Esophagus squamous epithelium (tissue), 5 donors: ENCODE data around the gene FES. TPM values are rescaled to one million over a fixed set of nuclear protein-coding genes. Genes with fewer than 3 reads are reported as not detected.
"Not testable (repeated sequence)": the region's sequence is repeated elsewhere in the genome, so short reads cannot be mapped to it uniquely, and the experiment has no call there.

Experiments
- DNase-seq: peaks from one replicate; lab custom pipeline; 2025; lab: John Stamatoyannopoulos, UW
- H3K27ac ChIP-seq, 4 donors: fragments of 200-600 bp; sonication (generic); one replicate each; pipeline ENCODE4 v1.5.1; 2016 to 2019; ENCODE audit warnings: mild to moderate bottlenecking in 1 of 4
- H3K27me3 ChIP-seq, 4 donors: fragments of 200-600 bp; sonication (generic); 1 replicate in 3 of 4; 2 replicates in 1 of 4; pipeline versions ENCODE4 v1.5.1 to v1.6.0; 2017 to 2021; ENCODE audit warnings: antibody characterized with exemption in 1 of 4
- H3K36me3 ChIP-seq, 3 donors: fragments of 200-600 bp; sonication (generic); one replicate each; pipeline ENCODE4 v1.5.1; 2016 to 2019
- H3K4me1 ChIP-seq, 3 donors: fragments of 200-600 bp; sonication (generic); one replicate each; pipeline ENCODE4 v1.5.1; 2017 to 2019
- H3K4me3 ChIP-seq, 4 donors: fragments of 200-600 bp; sonication (generic); 1 replicate in 3 of 4; 2 replicates in 1 of 4; pipeline ENCODE4 v1.5.1; 2016 to 2019; ENCODE audit warnings: mild to moderate bottlenecking in 2 of 4, moderate library complexity in 1 of 4
- H3K9me3 ChIP-seq, 3 donors: fragments of 200-600 bp; sonication (generic); one replicate each; pipeline ENCODE4 v1.5.1; 2016 to 2019
- CTCF ChIP-seq, 6 experiments: fragments of 450-650 bp in 4 of 6; fragments of 200-600 bp in 2 of 6; sonication (generic) in 2 of 6; IDR thresholded peaks; one replicate each; pipeline ENCODE4 v1.5.1; 2016 to 2019; ENCODE audit warnings: antibody characterized with exemption in 6 of 6, mild to moderate bottlenecking in 4 of 6, moderate library complexity in 4 of 6
- POLR2A ChIP-seq, 4 donors: fragments of 450-650 bp; IDR thresholded peaks; one replicate each; pipeline ENCODE4 v1.6.1; 2017; ENCODE audit warnings: antibody characterized with exemption in 4 of 4, mild to moderate bottlenecking in 4 of 4, moderate library complexity in 3 of 4
- WGBS, 2 donors: methylation state at CpG; one replicate each; pipeline ENCODE4 v1.1.5; 2018; 5-methylcytosine and 5-hydroxymethylcytosine counted together
- intact Hi-C: fragments of 100-400 bp; cut with DNase I; formaldehyde crosslinking; loops from one replicate; pipeline ENCODE4 v1.15.0; 2022
- total RNA-seq, 4 donors: library from RNA; depleted of rRNA; stranded (reverse); fragments of >200 nt; gene quantifications; one replicate each; pipeline ENCODE4 v1.1.0, GENCODE V29; 2016
- donor health status: DM: yes; HTN: yes; CAD: no.

The FES gene
- total RNA-seq, 4 donors from 2014 or later, result 1.8 to 13.4 (median 9.7) TPM

DNA sequence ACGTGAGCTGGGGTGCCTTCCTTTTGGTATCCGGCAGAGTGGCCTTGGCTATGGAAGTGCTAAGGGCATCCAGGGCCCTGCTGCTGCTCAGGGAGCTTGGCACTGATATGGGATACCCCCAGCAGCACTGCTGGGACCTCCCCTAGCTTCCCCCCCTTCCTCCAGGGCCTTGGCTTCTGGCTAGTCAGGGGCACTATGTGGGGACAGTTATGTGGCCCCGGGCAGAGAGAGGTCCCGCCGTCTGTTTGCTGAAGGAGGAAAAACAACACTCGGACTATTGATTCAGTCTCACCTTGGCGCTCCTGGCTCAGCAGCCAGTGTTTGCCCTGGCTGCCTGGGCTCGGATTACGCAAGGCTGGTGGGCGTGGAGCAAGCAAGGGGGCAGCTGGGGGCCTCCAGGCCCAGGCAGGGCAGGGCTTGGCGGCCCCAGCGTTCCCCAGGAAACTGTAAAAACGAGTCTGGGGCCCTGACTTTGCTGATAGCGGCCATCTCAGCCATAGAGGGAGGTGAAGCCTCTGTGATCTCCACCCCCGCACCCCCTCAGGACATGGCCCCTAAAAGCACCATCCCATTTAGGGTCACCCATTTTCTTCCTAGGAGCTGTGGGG, 10.2 kb upstream of the FES start:
- intact Hi-C loops, result no loop called here
- 32% methylated on average over 14 of the region's 15 CpGs; no CpG with 5 or more reads in 1 of the 2 donors for WGBS, 2 donors
- H3K9me3 ChIP-seq, result no peaks in the 10 kb centered on the region
- H3K4me1 ChIP-seq, result peaks cover 38 to 45% (median 39%) of the 10 kb centered on the region in 3 donors
- TF ChIP-seq CTCF (IDR thresholded peaks at IDR 0.05) (no peak), POLR2A (IDR thresholded peaks at IDR 0.05) (no peak)
- H3K36me3 ChIP-seq, result peaks cover 28 to 42% (median 29%) of the 10 kb centered on the region in 3 donors
- H3K4me3 ChIP-seq, result peak overlapping the region in 1 of 4 donors; percentile 86
- no peak for DNase-seq
- H3K27me3 ChIP-seq, result no peaks in the 10 kb centered on the region
- H3K27ac ChIP-seq, result peak overlapping the region; percentile 17 to 97 (median 60)

GRCh38 chr15:90874986-90875385, 9.3 kb upstream of the FES start:
- DNase-seq, H3K9me3 ChIP-seq, H3K4me3 ChIP-seq, intact Hi-C loops, H3K27me3 ChIP-seq, H3K27ac ChIP-seq: not testable (repeated sequence)
- H3K4me1 ChIP-seq, result peaks cover 29 to 36% (median 30%) of the 10 kb centered on the region in 3 donors
- WGBS, 2 donors, result 81 to 90% methylated on average over 4 to 5 of the region's 9 CpGs
- peaks cover 35 to 51% (median 38%) of the 10 kb centered on the region in 3 donors for H3K36me3 ChIP-seq

DNA sequence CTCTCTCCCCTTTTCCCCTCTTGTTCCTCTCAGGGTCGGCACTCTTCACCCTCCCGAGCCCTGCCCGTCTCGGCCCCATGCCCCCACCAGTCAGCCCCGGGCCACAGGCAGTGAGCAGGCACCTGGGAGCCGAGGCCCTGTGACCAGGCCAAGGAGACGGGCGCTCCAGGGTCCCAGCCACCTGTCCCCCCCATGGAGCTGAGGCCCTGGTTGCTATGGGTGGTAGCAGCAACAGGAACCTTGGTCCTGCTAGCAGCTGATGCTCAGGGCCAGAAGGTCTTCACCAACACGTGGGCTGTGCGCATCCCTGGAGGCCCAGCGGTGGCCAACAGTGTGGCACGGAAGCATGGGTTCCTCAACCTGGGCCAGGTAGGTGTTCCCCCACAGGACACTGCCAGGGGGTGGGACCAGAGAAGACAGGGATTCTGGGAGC, 8.7 kb upstream of the FES start:
- intact Hi-C loops, result no loop called here
- no peak for TF ChIP-seq POLR2A (IDR thresholded peaks at IDR 0.05)
- TF ChIP-seq CTCF (IDR thresholded peaks at IDR 0.05), result no peak
- 90% methylated on average over 4 of the region's 12 CpGs; no CpG with 5 or more reads in 1 of the 2 donors for WGBS, 2 donors
- Histone ChIP-seq H3K36me3 (peaks cover 41 to 57% (median 44%) of the 10 kb centered on the region in 3 donors), H3K4me1 (peaks cover 23 to 31% (median 24%) of the 10 kb centered on the region in 3 donors), H3K9me3 (no peaks in the 10 kb centered on the region), H3K27ac (no peak overlapping the region), H3K27me3 (no peaks in the 10 kb centered on the region), H3K4me3 (no peak overlapping the region)
- no peak for DNase-seq

DNA sequence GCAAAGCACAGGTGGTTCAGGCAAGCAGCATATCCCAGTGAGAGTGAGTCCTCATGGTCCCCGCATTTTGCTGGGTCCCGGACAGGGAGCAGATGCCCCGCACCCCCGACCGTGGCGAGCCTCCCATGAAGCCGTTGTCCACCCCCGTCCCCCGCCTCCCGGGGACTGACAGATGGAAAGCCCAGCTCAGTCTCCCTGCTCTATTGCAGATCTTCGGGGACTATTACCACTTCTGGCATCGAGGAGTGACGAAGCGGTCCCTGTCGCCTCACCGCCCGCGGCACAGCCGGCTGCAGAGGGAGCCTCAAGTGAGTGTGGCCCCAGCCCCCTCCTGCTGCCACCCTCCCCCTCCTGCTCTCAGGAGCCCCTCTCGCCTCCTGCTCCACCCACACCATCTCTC, 8.3 kb upstream of the FES start:
- TF ChIP-seq POLR2A (IDR thresholded peaks at IDR 0.05), result no peak
- no peak for TF ChIP-seq CTCF (IDR thresholded peaks at IDR 0.05)
- Histone ChIP-seq H3K27ac (peak overlapping the region in 1 of 4 donors; percentile 3), H3K27me3 (no peaks in the 10 kb centered on the region), H3K9me3 (no peaks in the 10 kb centered on the region), H3K4me3 (no peak overlapping the region), H3K4me1 (peaks cover 20 to 26% (median 21%) of the 10 kb centered on the region in 3 donors), H3K36me3 (peaks cover 41 to 61% (median 44%) of the 10 kb centered on the region in 3 donors)
- no peak for DNase-seq
- WGBS, 2 donors, result 95% methylated on average over 12 of the region's 20 CpGs; no CpG with 5 or more reads in 1 of the 2 donors
- intact Hi-C loops, result no loop called here

DNA sequence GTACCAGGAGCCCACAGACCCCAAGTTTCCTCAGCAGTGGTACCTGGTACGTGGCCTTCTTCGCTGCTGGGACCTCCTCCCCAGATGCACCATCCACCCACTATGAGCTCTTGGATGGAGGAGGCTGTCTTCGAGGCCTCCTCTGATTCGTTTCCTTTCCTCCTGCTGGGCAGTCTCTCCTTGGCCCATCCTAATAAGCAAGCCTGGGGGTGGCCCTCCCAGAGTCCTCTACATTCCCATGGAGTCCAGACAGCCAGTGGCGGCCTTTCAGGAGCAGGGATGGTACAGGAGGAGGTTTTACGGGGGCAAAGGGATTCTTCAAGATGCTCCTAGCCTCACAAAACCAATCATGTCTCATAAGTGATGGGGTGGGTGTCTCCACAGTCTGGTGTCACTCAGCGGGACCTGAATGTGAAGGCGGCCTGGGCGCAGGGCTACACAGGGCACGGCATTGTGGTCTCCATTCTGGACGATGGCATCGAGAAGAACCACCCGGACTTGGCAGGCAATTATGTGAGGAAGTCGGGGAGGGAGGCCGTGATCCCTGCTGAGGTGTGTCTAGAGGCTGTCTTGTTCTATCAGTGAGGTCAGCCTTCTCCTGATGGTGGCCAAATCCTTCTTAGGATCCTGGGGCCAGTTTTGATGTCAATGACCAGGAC, 7.7 kb upstream of the FES start:
- TF ChIP-seq CTCF (IDR thresholded peaks at IDR 0.05) (no peak), POLR2A (IDR thresholded peaks at IDR 0.05) (no peak)
- DNase-seq, result no peak
- peaks cover 41 to 67% (median 47%) of the 10 kb centered on the region in 3 donors for H3K36me3 ChIP-seq
- WGBS, 2 donors, result 85 to 91% methylated on average over 13 of the region's 15 CpGs
- H3K4me3 ChIP-seq, result no peak overlapping the region
- H3K27ac ChIP-seq, result no peak overlapping the region
- H3K27me3 ChIP-seq, result no peaks in the 10 kb centered on the region
- peaks cover 20 to 25% (median 21%) of the 10 kb centered on the region in 3 donors for H3K4me1 ChIP-seq
- intact Hi-C loops, result no loop called here
- H3K9me3 ChIP-seq, result no peaks in the 10 kb centered on the region
